ENCODE measurements around the gene ESPN.

ESPN gene

GRCh38 chr1:6409053-6409452 is 15.5 kb upstream of the ESPN start:
- DNase-seq (ENCODE audit: low read depth): no peak

GRCh38 chr1:6409733-6410132 is 14.8 kb upstream of the ESPN start:
- DNase-seq (ENCODE audit: low read depth): no peak

- no peak for DNase-seq (ENCODE audit: low read depth)
These were observed 14.2 kb upstream of the ESPN start for GRCh38 chr1:6410248-6410893.

- DNase-seq (ENCODE audit: low read depth): no peak
These were observed 11.7 kb upstream of the ESPN start for GRCh38 chr1:6412896-6413295.

GRCh38 chr1:6414443-6414844 is 10.1 kb upstream of the ESPN start:
- no peak for DNase-seq (ENCODE audit: low read depth)

GRCh38 chr1:6414881-6415626 is 9.5 kb upstream of the ESPN start:
- DNase-seq (ENCODE audit: low read depth): no peak

- no peak for DNase-seq (ENCODE audit: low read depth)
These were observed 8.3 kb upstream of the ESPN start for GRCh38 chr1:6416295-6416656.

GRCh38 chr1:6416906-6417305 is 7.7 kb upstream of the ESPN start:
- no peak for DNase-seq (ENCODE audit: low read depth)

GRCh38 chr1:6417961-6418667 is 6.5 kb upstream of the ESPN start:
- no peak for DNase-seq (ENCODE audit: low read depth)

GRCh38 chr1:6418668-6419396 is 5.7 kb upstream of the ESPN start:
- DNase-seq (ENCODE audit: low read depth): no peak

GRCh38 chr1:6419397-6419803 is 5.2 kb upstream of the ESPN start:
- DNase-seq (ENCODE audit: low read depth): no peak

GRCh38 chr1:6419804-6420453 is 4.6 kb upstream of the ESPN start, which contains the start of gene HES2:
Gene HES2 (minus strand): TSS chr1:6419919. CDS start chr1:6419820, 99 bp downstream.
- no peak for DNase-seq (ENCODE audit: low read depth)

GRCh38 chr1:6420454-6421042 is 4.0 kb upstream of the ESPN start:
- no peak for DNase-seq (ENCODE audit: low read depth)

GRCh38 chr1:6421266-6421665 is 3.3 kb upstream of the ESPN start:
- DNase-seq (ENCODE audit: low read depth): no peak

- DNase-seq (ENCODE audit: low read depth): no peak
These were observed 1.1 kb upstream of the ESPN start for GRCh38 chr1:6423321-6423999.

- no peak for DNase-seq (ENCODE audit: low read depth)
These were observed 493 bp upstream of the ESPN start for GRCh38 chr1:6424000-6424565.

GRCh38 chr1:6425658-6426057 is 1.1 kb downstream of the ESPN start:
- no peak for DNase-seq (ENCODE audit: low read depth)

- DNase-seq (ENCODE audit: low read depth): no peak
These were observed 1.8 kb downstream of the ESPN start for GRCh38 chr1:6426277-6426971.

GRCh38 chr1:6426972-6427350 is 2.4 kb downstream of the ESPN start:
- no peak for DNase-seq (ENCODE audit: low read depth)

All from GM04503 (cell line).